ENCODE measurements around the gene CTXN2. TPM values are rescaled to one million over a fixed set of nuclear protein-coding genes. Genes with fewer than 3 reads are reported as not detected.

CTXN2 gene
- total RNA-seq, 2 donors from 2014 or later, result not detected

- intact Hi-C loops (cut with DNase I, micrococcal nuclease), result no loop called here
Observed at GRCh38 chr15:48205981-48206380, 14.5 kb downstream of the CTXN2 start, which contains the start of gene SLC12A1. TSS of gene SLC12A1 (plus strand) at chr15:48206302. CDS start at chr15:48207720, 1,418 bp downstream.

GRCh38 chr15:48221261-48221660 lies 29.8 kb downstream of the CTXN2 start:
- ATAC-seq (no peak), DNase-seq (no peak)
- intact Hi-C loops (cut with DNase I, micrococcal nuclease), result no loop called here

More at GRCh38 chr15:48205981-48206380, 14.5 kb downstream of the CTXN2 start, which contains the start of gene SLC12A1:
- DNase-seq (no peak), ATAC-seq (no peak)

DNA sequence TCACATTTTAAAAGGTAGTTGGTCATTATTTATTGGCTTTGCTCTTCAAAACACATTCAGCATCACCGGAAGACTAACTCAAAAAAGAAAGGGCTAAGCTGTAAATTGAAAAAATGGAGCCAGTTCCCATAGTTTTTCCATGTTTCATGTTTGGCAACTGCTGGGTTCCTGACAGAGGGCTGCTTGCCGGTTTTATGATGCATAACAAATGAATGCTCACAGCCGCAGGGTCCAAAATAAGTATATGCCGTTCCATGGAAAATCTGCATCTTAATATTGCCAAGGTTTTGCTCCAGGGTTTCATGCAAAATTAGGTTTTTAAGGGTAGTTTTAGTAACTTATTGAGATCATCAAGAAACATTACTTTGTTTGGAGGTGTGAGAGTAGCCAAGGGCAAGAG lies 30.4 kb downstream of the CTXN2 start:
- DNase-seq (no peak), ATAC-seq (no peak)
- intact Hi-C loops (cut with DNase I, micrococcal nuclease), result no loop called here

DNA sequence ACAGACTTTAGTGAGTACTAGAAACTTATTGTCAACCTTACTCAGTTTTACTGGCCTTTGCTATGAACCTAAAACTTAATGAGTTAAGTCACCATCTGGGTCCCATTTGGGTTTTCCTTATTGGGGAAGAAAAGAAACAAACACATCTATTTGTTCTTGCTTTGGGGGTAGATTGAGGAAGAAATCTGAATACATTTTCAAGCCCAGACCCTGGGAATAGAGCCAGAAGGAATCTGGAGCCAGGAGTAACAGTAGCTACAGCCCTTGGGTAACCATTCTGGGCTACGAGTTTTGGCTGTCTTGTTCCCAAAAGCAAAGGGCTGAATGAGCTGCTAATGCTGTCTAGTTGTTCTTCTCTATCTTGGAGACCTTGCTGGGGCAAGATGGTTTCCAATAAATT lies 31.2 kb downstream of the CTXN2 start:
- intact Hi-C loops (cut with DNase I, micrococcal nuclease), result no loop called here
- ATAC-seq (no peak), DNase-seq (no peak)

GRCh38 chr15:48225771-48226170 lies 34.3 kb downstream of the CTXN2 start:
- intact Hi-C loops (cut with DNase I, micrococcal nuclease), result no loop called here
- DNase-seq (no peak), ATAC-seq (no peak)

DNA sequence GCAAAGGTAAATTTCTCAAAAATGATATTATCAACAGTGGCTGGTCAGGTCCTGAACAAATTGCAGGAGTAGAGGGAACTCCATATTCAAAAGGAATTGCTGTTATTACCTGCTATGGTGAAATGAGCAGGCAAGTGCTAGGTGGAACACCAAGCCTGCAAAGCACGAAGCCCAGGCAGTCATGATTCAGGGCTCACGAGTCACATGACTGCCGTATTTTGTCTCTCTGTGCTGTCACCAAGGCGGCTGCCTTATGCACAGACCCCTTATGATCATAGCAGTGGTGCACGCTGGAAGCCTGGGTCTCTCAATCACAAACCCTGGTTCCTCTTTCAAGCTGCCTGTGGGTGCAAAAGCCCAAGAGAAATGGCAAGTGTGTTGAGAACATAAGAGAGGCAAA lies 39.0 kb downstream of the CTXN2 start:
- intact Hi-C loops (cut with DNase I, micrococcal nuclease), result no loop called here
- no peak for ATAC-seq
- DNase-seq, result no peak

DNA sequence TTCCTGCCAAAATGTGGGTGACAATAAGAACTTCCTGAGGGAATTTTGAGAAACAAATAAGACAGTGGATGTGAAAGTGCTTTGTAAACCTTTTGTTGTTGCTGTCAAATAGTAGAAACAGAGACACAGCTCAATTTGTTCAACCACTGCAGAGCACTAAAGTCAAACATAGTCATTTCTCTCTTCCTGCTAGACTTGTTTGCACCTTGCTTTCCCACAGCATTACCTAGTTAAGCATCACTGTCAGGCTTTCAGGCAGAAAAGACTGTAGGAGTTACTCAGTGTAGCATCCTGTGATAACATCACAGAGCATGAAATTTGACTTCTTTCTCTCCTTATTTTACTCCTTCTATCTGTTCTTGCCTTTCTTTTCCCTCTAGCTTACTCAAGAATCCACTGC lies 41.8 kb downstream of the CTXN2 start:
- DNase-seq (no peak), ATAC-seq (no peak)
- intact Hi-C loops (cut with DNase I, micrococcal nuclease), result no loop called here

DNA sequence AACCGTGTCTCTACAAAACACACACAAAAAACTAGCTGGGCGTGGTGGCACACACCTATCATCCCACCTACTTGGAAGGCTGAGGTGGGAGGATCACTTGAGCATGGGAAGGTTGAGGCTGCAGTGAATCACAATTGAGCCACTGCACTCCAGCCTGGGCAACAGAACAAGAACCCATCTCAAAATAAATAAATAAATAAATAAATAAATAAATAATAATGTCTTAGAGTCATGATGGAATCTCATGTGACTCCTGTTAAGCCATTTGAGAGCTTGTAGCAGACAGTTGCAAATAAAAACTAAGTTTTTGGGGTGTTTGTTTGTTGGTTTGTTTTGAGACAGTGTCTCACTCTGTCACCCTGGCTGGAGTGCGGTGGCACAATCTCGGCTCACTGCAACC lies 47.9 kb downstream of the CTXN2 start:
- intact Hi-C loops (cut with DNase I, micrococcal nuclease), result no loop called here
- no peak for DNase-seq
- ATAC-seq, result no peak

DNA sequence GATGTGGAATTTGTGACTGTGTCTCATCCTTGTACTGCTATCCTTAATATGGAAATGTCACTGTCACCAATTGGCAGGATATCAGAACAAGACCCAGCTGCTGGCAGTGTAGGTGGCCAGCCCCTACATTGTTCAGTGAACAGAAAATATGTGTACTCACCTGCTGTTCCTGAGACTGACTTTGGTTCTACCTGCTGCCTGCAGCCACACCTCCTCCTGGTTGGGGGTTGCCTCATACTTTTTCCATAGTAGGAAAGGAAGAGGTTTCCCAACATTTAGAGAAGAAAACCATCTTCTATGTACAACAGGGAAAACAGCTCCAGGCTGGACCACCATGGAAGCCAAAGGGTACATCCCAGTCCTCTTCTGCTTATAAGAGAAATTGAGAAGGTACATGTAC lies 50.5 kb downstream of the CTXN2 start:
- no peak for DNase-seq
- intact Hi-C loops (cut with DNase I, micrococcal nuclease), result no loop called here
- no peak for ATAC-seq

DNA sequence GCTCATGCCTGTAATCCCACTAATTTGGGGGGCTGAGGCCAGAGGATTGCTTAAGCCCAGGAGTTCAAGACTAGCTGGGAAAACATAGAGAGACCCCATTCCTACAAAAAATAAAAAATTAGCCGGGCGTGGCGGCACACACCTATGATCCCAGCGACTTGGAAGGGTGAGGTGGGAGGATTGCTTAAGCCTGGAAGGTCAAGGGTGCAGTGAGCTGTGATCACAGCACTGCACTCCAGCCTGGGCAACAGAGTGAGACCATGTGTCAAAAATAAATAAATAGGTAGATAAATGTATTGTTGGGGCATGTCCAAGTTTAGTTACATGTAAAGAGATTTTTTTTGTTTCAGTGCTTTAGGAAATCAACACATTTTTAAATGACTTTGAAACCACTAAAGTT lies 51.1 kb downstream of the CTXN2 start:
- DNase-seq, result no peak
- intact Hi-C loops (cut with DNase I, micrococcal nuclease), result no loop called here
- no peak for ATAC-seq

DNA sequence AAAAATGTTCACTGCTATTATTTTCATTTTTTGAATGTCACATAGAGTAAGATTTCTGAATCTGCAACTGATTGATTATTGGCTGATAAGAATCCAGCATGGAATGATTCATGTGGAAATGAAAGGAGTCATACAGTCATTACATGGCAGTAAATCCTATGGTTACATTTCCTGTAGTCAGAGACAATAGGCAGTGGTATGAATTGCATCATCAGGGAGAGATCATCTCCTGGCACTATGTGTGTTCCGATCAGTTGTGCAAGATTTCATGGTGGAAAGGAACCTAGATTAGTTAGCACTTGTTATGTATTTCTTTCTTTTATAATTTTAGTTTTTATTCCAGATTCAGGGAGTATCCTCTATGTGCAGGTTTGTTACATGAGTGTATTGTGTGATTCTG lies 53.5 kb downstream of the CTXN2 start:
- intact Hi-C loops (cut with DNase I, micrococcal nuclease), result no loop called here
- no peak for DNase-seq
- ATAC-seq, result no peak

DNA sequence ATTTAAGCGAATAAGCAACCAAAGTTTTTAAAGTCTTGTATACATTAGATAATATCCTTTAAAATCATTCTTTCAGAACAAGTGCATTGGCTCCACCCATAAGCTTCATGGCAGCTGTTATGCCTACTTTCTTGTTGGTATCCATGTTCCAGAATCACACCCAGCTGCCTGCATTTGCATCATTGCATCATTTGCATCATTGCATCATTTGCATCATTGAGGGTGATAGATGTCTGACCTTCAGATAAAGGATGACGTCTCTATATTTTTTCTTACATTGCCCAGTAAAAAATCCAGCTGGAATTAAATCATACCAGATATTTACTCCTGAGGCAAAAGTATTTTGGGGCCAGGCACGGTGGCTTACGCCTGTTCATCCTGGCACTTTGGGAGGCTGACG lies 56.9 kb downstream of the CTXN2 start:
- DNase-seq (no peak), ATAC-seq (no peak)
- intact Hi-C loops (cut with DNase I, micrococcal nuclease), result no loop called here

DNA sequence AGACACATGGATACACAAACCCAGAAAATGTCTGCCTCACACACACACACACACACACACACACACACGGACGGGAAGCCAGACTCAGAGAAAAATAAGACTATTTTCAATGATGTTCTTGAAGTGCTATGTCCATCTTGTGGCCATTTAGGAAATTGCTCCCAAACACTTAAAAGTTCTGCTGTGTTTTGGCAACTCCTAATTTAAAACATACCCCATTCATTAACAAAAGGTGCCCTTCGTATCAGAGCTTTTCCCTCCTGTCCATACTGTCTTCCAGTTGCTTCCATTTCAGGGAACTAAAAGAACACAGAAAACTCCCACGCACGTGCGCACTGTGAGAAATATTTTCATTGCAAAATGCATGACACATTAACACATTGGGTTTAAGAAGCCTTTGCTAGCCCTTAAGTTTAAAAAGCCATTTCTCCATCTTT lies 59.2 kb downstream of the CTXN2 start:
- ATAC-seq (peak; percentile 57), DNase-seq (peak in 1 of 2 donors; percentile 24)
- intact Hi-C loops (cut with DNase I, micrococcal nuclease), result no loop called here

DNA sequence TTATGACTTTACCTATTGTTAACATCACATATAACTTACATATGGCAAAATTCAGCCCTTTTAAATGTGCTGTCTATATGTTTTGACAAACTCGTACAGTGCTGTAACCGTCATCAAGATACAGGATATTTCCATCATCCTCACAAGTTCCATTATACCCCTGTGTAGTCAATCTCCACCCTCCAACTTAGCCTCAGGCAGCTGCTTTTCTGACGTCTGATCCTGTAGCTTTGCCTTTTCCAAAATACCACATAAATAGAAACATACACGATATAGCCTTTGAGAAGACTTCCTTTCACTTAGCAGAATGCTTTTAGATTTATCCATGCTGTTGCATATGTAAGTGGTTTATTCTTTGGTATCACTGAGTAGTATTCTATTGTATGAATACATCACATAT lies 61.7 kb downstream of the CTXN2 start:
- no peak for DNase-seq
- no peak for ATAC-seq
- intact Hi-C loops (cut with DNase I, micrococcal nuclease), result no loop called here

Other genes with a start within 250 kb of the CTXN2 start
- not detected for gene SLC24A5, start 70.7 kb upstream of the CTXN2 start, total RNA-seq
- 10 to 100 TPM; 12.3 to 13.2 TPM for gene MYEF2, start 13.4 kb upstream of the CTXN2 start, total RNA-seq
- gene SLC12A1, start 14.6 kb downstream of the CTXN2 start, total RNA-seq, result not detected
- 10 to 100 TPM; 47.4 to 53.9 TPM for gene DUT, start 139.8 kb downstream of the CTXN2 start, total RNA-seq

All from left colon (tissue), 2 donors.